B cell (primary cell): Measurements from ENCODE around the gene MAP4K5. TPM values are rescaled to one million over a fixed set of nuclear protein-coding genes. Genes with fewer than 3 reads are reported as not detected.

ENCODE experiments used
- ATAC-seq: fragments of 200-7000 bp; cut with Tn5 transposase; one replicate; pipeline ENCODE4 v1.10.0; 2021; ENCODE audit warnings: low read depth, mild to moderate bottlenecking, moderate number of reproducible peaks, moderate library complexity
- CTCF ChIA-PET: fragments of 350-600 bp; sonication (Branson Sonifier 250); formaldehyde crosslinking; loops from one replicate; lab custom pipeline; 2021; ENCODE audit warnings: antibody characterized with exemption, inconsistent platforms; lab: Charles Lee
- POLR2A ChIA-PET: fragments of 350-600 bp; sonication (Branson Sonifier 250); formaldehyde crosslinking; loops from one replicate; lab custom pipeline; 2021; ENCODE audit warnings: antibody characterized with exemption; lab: Charles Lee
- DNase-seq: peaks from one replicate; pipeline ENCODE4 v3.0.0; 2013
- H2AFZ ChIP-seq: 2 replicates; pipeline ENCODE4 v1.6.1; 2012; ENCODE audit warnings: mild to moderate bottlenecking, low read depth, low read length; ENCODE audit not compliant: insufficient read depth, poor library complexity, severe bottlenecking
- H3K27ac ChIP-seq, 2 donors: 1 replicate in 1 of 2; 2 replicates in 1 of 2; pipeline ENCODE4 v1.5.1; 2012 to 2013; ENCODE audit warnings: low read length in 2 of 2, mild to moderate bottlenecking in 2 of 2, moderate library complexity in 1 of 2
- H3K27me3 ChIP-seq, 4 experiments: fragments of 200-600 bp in 1 of 4; sonication (generic) in 1 of 4; replicated peaks in 1 of 4; 1 replicate in 2 of 4; 2 replicates in 2 of 4; pipeline versions ENCODE4 v1.6.1 to v1.7.0; 2013 to 2016; ENCODE audit warnings: low read length in 3 of 4, mild to moderate bottlenecking in 2 of 4, mixed read lengths in 1 of 4, moderate library complexity in 1 of 4; ENCODE audit not compliant: insufficient read depth in 4 of 4, control insufficient read depth in 3 of 4; ENCODE audit errors: control extremely low read depth in 1 of 4
- H3K36me3 ChIP-seq, 2 experiments: replicated peaks in 1 of 2; 1 replicate in 1 of 2; 2 replicates in 1 of 2; pipeline versions ENCODE4 v1.6.1 to v1.7.1; 2013; ENCODE audit warnings: low read length in 1 of 2; ENCODE audit not compliant: insufficient read depth in 2 of 2, control insufficient read depth in 1 of 2; ENCODE audit errors: control extremely low read depth in 1 of 2, extremely low read depth in 1 of 2
- H3K4me1 ChIP-seq, 2 donors: fragments of 200-600 bp in 1 of 2; sonication (generic) in 1 of 2; 1 replicate in 1 of 2; 2 replicates in 1 of 2; pipeline versions ENCODE4 v1.5.1 to v1.6.1; 2013 to 2017; ENCODE audit warnings: low read length in 2 of 2; ENCODE audit not compliant: control insufficient read depth in 2 of 2, insufficient read depth in 2 of 2
- H3K4me2 ChIP-seq: replicated peaks from 2 replicates; pipeline ENCODE3; 2012; ENCODE audit warnings: mild to moderate bottlenecking, low read depth, low read length; ENCODE audit not compliant: poor library complexity, severe bottlenecking
- H3K4me3 ChIP-seq, 5 experiments: fragments of 200-600 bp in 1 of 5; sonication (generic) in 1 of 5; 1 replicate in 3 of 5; 2 replicates in 2 of 5; pipeline versions ENCODE4 v1.5.1 to v1.7.0; 2011 to 2016; ENCODE audit warnings: low read length in 4 of 5, mild to moderate bottlenecking in 4 of 5, low read depth in 2 of 5, control low read depth in 1 of 5, moderate library complexity in 1 of 5; ENCODE audit not compliant: insufficient read depth in 1 of 5; ENCODE audit errors: control extremely low read depth in 1 of 5, extremely low read depth in 1 of 5
- H3K79me2 ChIP-seq: fragments of 200-600 bp; sonication (generic); one replicate; pipeline ENCODE4 v1.6.0; 2016; ENCODE audit warnings: low read length; ENCODE audit not compliant: control insufficient read depth, insufficient read depth
- H3K9ac ChIP-seq: fragments of 200-600 bp; sonication (generic); 2 replicates; pipeline ENCODE4 v1.6.1; 2017; ENCODE audit warnings: mild to moderate bottlenecking, low read length, moderate library complexity
- H3K9me3 ChIP-seq, 3 donors: one replicate each; pipeline versions ENCODE4 v1.6.1 to v1.7.1; 2013; ENCODE audit warnings: low read length in 2 of 3; ENCODE audit not compliant: control insufficient read depth in 2 of 3, insufficient read depth in 1 of 3; ENCODE audit errors: control extremely low read depth in 1 of 3
- H4K20me1 ChIP-seq: 2 replicates; pipeline ENCODE4 v1.6.0; 2012; ENCODE audit warnings: mild to moderate bottlenecking, low read length; ENCODE audit not compliant: insufficient read depth, control insufficient read depth, poor library complexity, severe bottlenecking
- H3K27ac Mint-ChIP-seq: one replicate; pipeline ENCODE4 v1.8.0; 2021; ENCODE audit warnings: mixed read lengths
- H3K27me3 Mint-ChIP-seq: one replicate; pipeline ENCODE4 v1.8.0; 2021; ENCODE audit warnings: mixed read lengths
- H3K4me1 Mint-ChIP-seq: one replicate; pipeline ENCODE4 v1.8.0; 2021; ENCODE audit warnings: mixed read lengths
- H3K4me3 Mint-ChIP-seq: one replicate; pipeline ENCODE4 v1.8.0; 2021; ENCODE audit warnings: mixed read lengths
- H3K9me3 Mint-ChIP-seq: one replicate; pipeline ENCODE4 v1.8.0; 2022; ENCODE audit warnings: mixed read lengths; ENCODE audit not compliant: insufficient read depth
- CTCF ChIP-seq: fragments of 200-600 bp; IDR thresholded peaks from one replicate; pipeline ENCODE4 v1.8.0; 2022; ENCODE audit warnings: antibody characterized with exemption, mild to moderate bottlenecking
- EZH2 ChIP-seq: IDR thresholded peaks from 2 replicates; pipeline ENCODE4 v1.6.1; 2012; ENCODE audit warnings: borderline replicate concordance, low read depth, mild to moderate bottlenecking, moderate library complexity, low read length; ENCODE audit not compliant: insufficient read depth, poor library complexity, severe bottlenecking
- WGBS: methylation state at CpG from one replicate; pipeline ENCODE4 v1.1.5; 2013; ENCODE audit warnings: missing lambda C conversion rate; ENCODE audit not compliant: insufficient coverage; 5-methylcytosine and 5-hydroxymethylcytosine counted together
- intact Hi-C: fragments of 100-400 bp; cut with micrococcal nuclease; formaldehyde crosslinking; loops from one replicate; pipeline ENCODE4 v1.10.0; 2022
- polyA plus RNA-seq: library from polyadenylated mRNA; depleted of rRNA; stranded (reverse); fragments of >200 nt; gene quantifications from 2 replicates; pipeline ENCODE4 v1.2.3, GENCODE V29; 2012
- total RNA-seq, 2 donors: library from RNA; stranded (reverse); fragments of 120-200 nt in 1 of 2; gene quantifications; 1 replicate in 1 of 2; 2 replicates in 1 of 2; pipeline versions ENCODE4 v1.2.3 to v1.2.4, GENCODE V29; 2013 to 2022

The MAP4K5 gene
- total and polyA plus RNA-seq, 2 donors (not counting 1 experiment from before 2014, with no cell fraction given), result 14.1 to 60.0 TPM

GRCh38 chr14:50529288-50530179, 2.8 kb downstream of the MAP4K5 start:
- 76% methylated on average over 4 of the region's 6 CpGs for WGBS
- peaks cover 74% of the 10 kb centered on the region for H3K79me2 ChIP-seq
- peak overlapping the region; percentile 5 for H3K4me3 Mint-ChIP-seq
- H3K27me3 Mint-ChIP-seq, result no peaks in the 10 kb centered on the region
- H3K4me1 ChIP-seq, result peaks cover 25 to 45% of the 10 kb centered on the region in 2 donors
- H3K4me3 ChIP-seq, result no peak overlapping the region
- ATAC-seq, result no peak
- no peaks in the 10 kb centered on the region for H3K9me3 Mint-ChIP-seq
- peak overlapping the region; percentile 12 for H3K4me2 ChIP-seq
- H3K9ac ChIP-seq, result no peak overlapping the region
- H3K9me3 ChIP-seq, result no peaks in the 10 kb centered on the region
- peaks cover 7% of the 10 kb centered on the region for H4K20me1 ChIP-seq
- peaks cover 0 to 8% of the 10 kb centered on the region in 2 experiments for H3K36me3 ChIP-seq
- POLR2A ChIA-PET, result no interaction called here
- CTCF ChIA-PET, result interaction anchor here (0.6 to 1.5 kb wide), 6 partner anchors 9 to 246 kb away, joined by 3 to 13 read pairs (median 4); no protein-coding TSS in a partner anchor
- intact Hi-C loops, result loop anchor here (5.0 to 10.0 kb wide), 4 partner anchors 293 to 945 kb away; partner anchors contain the start of genes NEMF and RPS29
- H3K27me3 ChIP-seq, result no peaks in the 10 kb centered on the region
- TF ChIP-seq EZH2 (no peak), CTCF (no peak)
- no peak overlapping the region for H2AFZ ChIP-seq
- H3K4me1 Mint-ChIP-seq, result peaks cover 62% of the 10 kb centered on the region
- DNase-seq, result no peak
- H3K27ac ChIP-seq, result no peak overlapping the region
- no peak overlapping the region for H3K27ac Mint-ChIP-seq

- H3K27me3 Mint-ChIP-seq, result no peaks in the 10 kb centered on the region
Observed at GRCh38 chr14:50528000-50528399, 4.4 kb downstream of the MAP4K5 start.

More at GRCh38 chr14:50528000-50528399, 4.4 kb downstream of the MAP4K5 start:
- ChIA-PET CTCF (interaction anchor here (1.0 to 1.5 kb wide), 4 partner anchors 15 to 211 kb away, joined by 3 to 13 read pairs (median 4); no protein-coding TSS in a partner anchor), POLR2A (no interaction called here)
- peaks cover 0 to 8% of the 10 kb centered on the region in 2 experiments for H3K36me3 ChIP-seq
- no peak overlapping the region for H3K9ac ChIP-seq
- H3K4me3 ChIP-seq, result no peak overlapping the region
- H3K27ac ChIP-seq, result no peak overlapping the region
- no peak for DNase-seq
- Mint-ChIP-seq H3K4me3 (no peak overlapping the region), H3K4me1 (peaks cover 69% of the 10 kb centered on the region), H3K27ac (no peak overlapping the region), H3K9me3 (no peaks in the 10 kb centered on the region)
- no peak for TF ChIP-seq CTCF
- TF ChIP-seq EZH2, result no peak
- H3K79me2 ChIP-seq, result peaks cover 89% of the 10 kb centered on the region
- peaks cover 38 to 48% of the 10 kb centered on the region in 2 donors for H3K4me1 ChIP-seq
- no peak overlapping the region for H2AFZ ChIP-seq
- intact Hi-C loops, result no loop called here
- WGBS, result no CpG with 5 or more reads among the region's 1 CpG
- H3K9me3 ChIP-seq, result no peaks in the 10 kb centered on the region
- ATAC-seq, result no peak
- no peak overlapping the region for H3K4me2 ChIP-seq
- no peaks in the 10 kb centered on the region for H3K27me3 ChIP-seq
- H4K20me1 ChIP-seq, result peaks cover 7% of the 10 kb centered on the region
